GM12801 (cell line): ENCODE measurements around the gene TMEM131L.

Source experiments
- CTCF ChIP-seq: IDR thresholded peaks from one replicate; pipeline ENCODE4 v1.5.1; 2011; ENCODE audit warnings: control low read depth; ENCODE audit not compliant: insufficient read length; ENCODE audit errors: extremely low read depth

TMEM131L gene

GRCh38 chr4:153593161-153593560, 127.0 kb downstream of the TMEM131L start:
- TF ChIP-seq CTCF = no peak

- no peak for TF ChIP-seq CTCF
Observed at GRCh38 chr4:153594210-153594609, 128.1 kb downstream of the TMEM131L start.

- TF ChIP-seq CTCF = no peak
Observed at GRCh38 chr4:153595894-153596601, 129.9 kb downstream of the TMEM131L start.

GRCh38 chr4:153602758-153603157, 136.6 kb downstream of the TMEM131L start:
- TF ChIP-seq CTCF = no peak

GRCh38 chr4:153603258-153603657, 137.1 kb downstream of the TMEM131L start:
- TF ChIP-seq CTCF = no peak

GRCh38 chr4:153603835-153604234, 137.7 kb downstream of the TMEM131L start:
- no peak for TF ChIP-seq CTCF

- TF ChIP-seq CTCF = no peak
Observed at GRCh38 chr4:153610623-153611376, 144.6 kb downstream of the TMEM131L start.
